GM23248 (cell line): ENCODE measurements around the gene LRMDA. TPM values are rescaled to one million over a fixed set of nuclear protein-coding genes. Genes with fewer than 3 reads are reported as not detected.

Experiments
- DNase-seq: peaks from one replicate; pipeline ENCODE4 v3.0.0-alpha.2; 2015
- H2AFZ ChIP-seq: fragments of 200-600 bp; sonication (generic); 2 replicates; pipeline ENCODE4 v1.6.1; 2016; ENCODE audit warnings: antibody characterized with exemption
- H3F3A ChIP-seq: fragments of 200-600 bp; sonication (generic); 2 replicates; pipeline ENCODE4 v1.6.1; 2016; ENCODE audit warnings: mild to moderate bottlenecking, antibody characterized with exemption, mixed run types; ENCODE audit not compliant: insufficient read depth
- H3K27ac ChIP-seq: fragments of 200-600 bp; sonication (generic); 2 replicates; pipeline ENCODE4 v1.5.1; 2016; ENCODE audit warnings: mild to moderate bottlenecking
- H3K27me3 ChIP-seq: fragments of 200-600 bp; sonication (generic); replicated peaks from 2 replicates; pipeline ENCODE4 v1.6.1; 2016; ENCODE audit warnings: mild to moderate bottlenecking; ENCODE audit not compliant: insufficient read depth
- H3K36me3 ChIP-seq: fragments of 200-600 bp; sonication (generic); 2 replicates; pipeline ENCODE4 v1.6.1; 2016; ENCODE audit warnings: low read depth, mild to moderate bottlenecking
- H3K4me1 ChIP-seq: fragments of 200-600 bp; sonication (generic); 2 replicates; pipeline ENCODE4 v1.6.1; 2016; ENCODE audit warnings: mild to moderate bottlenecking; ENCODE audit not compliant: insufficient read depth
- H3K4me2 ChIP-seq: fragments of 200-600 bp; sonication (generic); one replicate; pipeline ENCODE4 v1.6.1; 2016; ENCODE audit warnings: mild to moderate bottlenecking; ENCODE audit not compliant: unreplicated experiment
- H3K4me3 ChIP-seq: fragments of 200-600 bp; sonication (generic); 2 replicates; pipeline ENCODE4 v1.5.1; 2016; ENCODE audit warnings: mild to moderate bottlenecking
- H3K79me2 ChIP-seq: fragments of 200-600 bp; sonication (generic); 2 replicates; pipeline ENCODE4 v1.6.1; 2016; ENCODE audit warnings: mild to moderate bottlenecking; ENCODE audit not compliant: insufficient read depth
- H3K9ac ChIP-seq: fragments of 200-600 bp; sonication (generic); 2 replicates; pipeline ENCODE4 v1.6.1; 2016; ENCODE audit warnings: mild to moderate bottlenecking
- H3K9me2 ChIP-seq: fragments of 200-600 bp; sonication (generic); 2 replicates; pipeline ENCODE4 v1.6.1; 2016; ENCODE audit warnings: mixed run types, mild to moderate bottlenecking, moderate library complexity; ENCODE audit not compliant: insufficient read depth
- H3K9me3 ChIP-seq: fragments of 200-600 bp; sonication (generic); one replicate; pipeline ENCODE4 v1.6.1; 2017; ENCODE audit warnings: low read depth
- H4K20me1 ChIP-seq: fragments of 200-600 bp; sonication (generic); 2 replicates; pipeline ENCODE4 v1.6.0; 2016; ENCODE audit not compliant: insufficient read depth
- EZH2 ChIP-seq: fragments of 200-600 bp; sonication (generic); IDR thresholded peaks from 2 replicates; pipeline ENCODE4 v1.6.1; 2018; ENCODE audit warnings: antibody characterized with exemption, mild to moderate bottlenecking; ENCODE audit not compliant: insufficient read depth, poor library complexity, severe bottlenecking
- EZH2phosphoT487 ChIP-seq: fragments of 200-600 bp; sonication (generic); IDR thresholded peaks from 2 replicates; pipeline ENCODE4 v1.6.1; 2018; ENCODE audit warnings: antibody characterized with exemption, moderate library complexity, mild to moderate bottlenecking, low read depth; ENCODE audit not compliant: insufficient read depth
- WGBS, 2 experiments: methylation state at CpG; one replicate each; pipeline ENCODE4 v1.1.6; 2015 to 2017; ENCODE audit warnings: low lambda C conversion rate in 2 of 2, low coverage in 1 of 2; ENCODE audit errors: missing lambda C conversion rate in 2 of 2; 5-methylcytosine and 5-hydroxymethylcytosine counted together
- in situ Hi-C: fragments of 300-500 bp; cut with MboI; formaldehyde crosslinking; loops from 2 replicates; pipeline ENCODE4 v1.15.0; 2020
- polyA plus RNA-seq: library from polyadenylated mRNA; unstranded; fragments of >200 nt; fragmentation: Nextera tagmentation; extraction: Ambion mirVana; gene quantifications from 2 replicates; pipeline ENCODE4 v1.2.1, GENCODE V29; 2016
- total RNA-seq: library from RNA; depleted of rRNA; stranded (reverse); fragments of >200 nt; shearing (Covaris generic); gene quantifications from 2 replicates; pipeline ENCODE4 v1.2.3, GENCODE V29; 2014

The LRMDA gene
- total and polyA plus RNA-seq, 2 experiments from 2014 or later: 2.6 TPM; not detected in 1

DNA sequence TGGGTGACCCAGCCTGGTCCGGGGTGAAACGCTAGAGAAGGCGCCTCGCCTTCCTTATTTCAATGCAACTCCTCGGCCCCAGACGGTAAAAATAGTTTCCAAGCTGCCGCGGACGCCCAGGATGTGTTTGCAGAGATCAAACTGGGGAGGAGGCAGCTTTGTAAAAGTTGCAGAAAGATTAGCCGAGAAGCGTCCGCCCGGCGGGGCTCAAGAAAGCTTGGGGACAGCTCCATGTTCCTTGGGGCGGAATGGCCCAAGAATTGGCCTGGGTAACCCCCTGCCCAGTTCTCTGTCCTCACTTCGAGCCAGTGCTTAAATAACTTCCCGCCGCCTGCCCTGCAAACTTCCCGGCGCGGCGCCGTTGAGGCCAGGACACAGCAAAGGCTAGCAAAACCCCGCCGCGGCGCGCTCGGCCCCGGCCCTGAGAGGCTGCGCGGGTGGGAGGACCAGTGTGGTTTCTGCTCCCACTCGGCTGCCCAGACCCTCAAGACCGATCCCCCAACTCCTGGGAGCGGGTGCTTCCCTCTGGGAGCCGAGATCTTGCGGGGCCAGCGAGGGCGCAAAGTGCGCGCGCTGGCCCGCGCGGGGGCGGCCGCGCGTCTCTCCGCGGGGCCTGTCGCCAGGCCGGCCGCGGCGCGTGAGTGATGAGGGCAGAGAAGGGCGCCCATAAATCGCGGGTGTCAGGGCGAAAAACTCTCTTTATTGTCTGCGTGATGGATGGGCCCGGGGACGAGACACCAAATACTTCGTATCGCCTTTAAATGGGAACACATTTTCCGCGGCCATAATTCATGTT is 23.5 kb upstream of the LRMDA start:
- TF ChIP-seq EZH2: no peak
- no peak for TF ChIP-seq EZH2phosphoT487
- Histone ChIP-seq H3K79me2 (peaks cover 27% of the 10 kb centered on the region; the same call in 1 of the 2 replicates), H3K27me3 (no peaks in the 10 kb centered on the region), H3K4me2 (peak overlapping the region; percentile 92), H3K36me3 (no peaks in the 10 kb centered on the region), H2AFZ (peak overlapping the region; percentile 97), H3K4me3 (peak overlapping the region; percentile 99), H3K9me2 (no peaks in the 10 kb centered on the region), H3F3A (0 out of 2 replicates have a peak, but pooled peaks cover 4% of the 10 kb centered on the region), H3K9ac (peak overlapping the region; percentile 86), H4K20me1 (no peaks in the 10 kb centered on the region), H3K27ac (no peak overlapping the region), H3K4me1 (no peaks in the 10 kb centered on the region), H3K9me3 (no peaks in the 10 kb centered on the region)
- 34% methylated on average over 67 to 68 of the region's 68 CpGs for WGBS, 2 experiments
- DNase-seq: peak; percentile 51
- in situ Hi-C loops: loop anchor here (25.0 kb wide), 1 partner anchor 504 kb away; no protein-coding TSS in a partner anchor

- peak overlapping the region; percentile 86 for H3K9ac ChIP-seq
- H3K27ac ChIP-seq: no peak overlapping the region
- H3K9me2 ChIP-seq: no peaks in the 10 kb centered on the region
- no peaks in the 10 kb centered on the region for H4K20me1 ChIP-seq
- peak overlapping the region; percentile 97 for H2AFZ ChIP-seq
- in situ Hi-C loops: loop anchor here (25.0 kb wide), 1 partner anchor 504 kb away; no protein-coding TSS in a partner anchor
- WGBS, 2 experiments: 3% methylated on average over 19 to 27 of the region's 27 CpGs
- peak overlapping the region; percentile 92 for H3K4me2 ChIP-seq
- DNase-seq: peak; percentile 29
- peaks cover 21% of the 10 kb centered on the region; the same call in 1 of the 2 replicates for H3K79me2 ChIP-seq
- H3K36me3 ChIP-seq: no peaks in the 10 kb centered on the region
- no peaks in the 10 kb centered on the region for H3K9me3 ChIP-seq
- no peaks in the 10 kb centered on the region for H3K27me3 ChIP-seq
- peak overlapping the region; percentile 99 for H3K4me3 ChIP-seq
- no peaks in the 10 kb centered on the region for H3K4me1 ChIP-seq
- TF ChIP-seq EZH2: no peak
- no peak for TF ChIP-seq EZH2phosphoT487
- 0 out of 2 replicates have a peak, but pooled peaks cover 4% of the 10 kb centered on the region for H3F3A ChIP-seq
Observed at GRCh38 chr10:75408509-75408875, 22.9 kb upstream of the LRMDA start.

- in situ Hi-C loops: loop anchor here (25.0 kb wide), 1 partner anchor 503 kb away; no protein-coding TSS in a partner anchor
Observed at GRCh38 chr10:75408911-75409885, 22.2 kb upstream of the LRMDA start.

More at GRCh38 chr10:75408911-75409885, 22.2 kb upstream of the LRMDA start:
- 0 out of 2 replicates have a peak, but pooled peaks cover 4% of the 10 kb centered on the region for H3F3A ChIP-seq
- H3K4me2 ChIP-seq: peak overlapping the region; percentile 92
- H3K27ac ChIP-seq: no peak overlapping the region
- H3K9ac ChIP-seq: peak overlapping the region; percentile 86
- no peaks in the 10 kb centered on the region for H4K20me1 ChIP-seq
- H3K27me3 ChIP-seq: no peaks in the 10 kb centered on the region
- no peaks in the 10 kb centered on the region for H3K9me3 ChIP-seq
- peak; percentile 74 for DNase-seq
- H3K79me2 ChIP-seq: peaks cover 14% of the 10 kb centered on the region; the same call in 1 of the 2 replicates
- H3K9me2 ChIP-seq: no peaks in the 10 kb centered on the region
- WGBS, 2 experiments: 4% methylated on average over 45 to 70 of the region's 76 CpGs
- peak overlapping the region; percentile 97 for H2AFZ ChIP-seq
- no peaks in the 10 kb centered on the region for H3K36me3 ChIP-seq
- H3K4me3 ChIP-seq: peak overlapping the region; percentile 99
- TF ChIP-seq EZH2phosphoT487: no peak
- TF ChIP-seq EZH2: no peak
- no peaks in the 10 kb centered on the region for H3K4me1 ChIP-seq
